A673 (cell line): ENCODE measurements around the gene KANSL1L.

Experiments
- CTCF ChIP-seq: fragments of 300-800, 200-600 bp; sonication (generic); conservative IDR thresholded peaks from 2 replicates; pipeline ENCODE4 v1.5.1; 2017; ENCODE audit warnings: low read depth, mild to moderate bottlenecking, antibody characterized with exemption, low read length, moderate library complexity, mixed read lengths
- EZH2 ChIP-seq: fragments of 200-600 bp; sonication (generic); IDR thresholded peaks from 2 replicates; pipeline ENCODE4 v1.6.1; 2017; ENCODE audit warnings: borderline replicate concordance, low read depth, mild to moderate bottlenecking, mixed read lengths, antibody characterized with exemption, low read length; ENCODE audit not compliant: poor library complexity, severe bottlenecking

GRCh38 chr2:210167227-210167626 is 4.0 kb downstream of the KANSL1L start:
- TF ChIP-seq CTCF, result no peak
- no peak for TF ChIP-seq EZH2
